ENCODE results near the gene SYT6. TPM values are rescaled to one million over a fixed set of nuclear protein-coding genes. Genes with fewer than 3 reads are reported as not detected.

Gene SYT6
- total RNA-seq, 4 donors from 2014 or later = 0.29 to 0.55 TPM; not detected in 2

DNA sequence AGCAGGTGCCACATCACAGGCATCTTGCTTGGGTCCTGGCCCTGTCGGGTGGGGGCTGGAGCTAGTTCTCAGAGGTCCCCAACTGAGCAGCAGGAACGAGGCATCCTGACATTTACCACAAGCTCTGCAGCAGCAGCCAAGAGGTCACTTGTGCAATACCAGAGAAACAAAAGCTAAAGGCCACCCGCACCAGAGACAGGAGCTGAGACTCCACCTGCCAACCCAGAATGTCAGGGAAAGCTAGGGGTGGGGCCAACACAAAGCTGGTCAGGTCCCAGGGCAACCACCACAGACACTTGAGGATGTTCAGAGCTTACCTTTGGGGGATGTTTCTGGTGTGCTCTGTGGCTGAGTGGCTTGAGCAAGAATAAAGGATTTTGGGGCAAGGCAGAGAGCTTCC, 13.6 kb upstream of the SYT6 start:
- Histone ChIP-seq H3K4me3 (no peak overlapping the region), H3K27me3 (no peaks in the 10 kb centered on the region), H3K36me3 (no peaks in the 10 kb centered on the region), H3K4me1 (no peaks in the 10 kb centered on the region), H3K27ac (no peak overlapping the region), H3K9me3 (no peaks in the 10 kb centered on the region)
- TF ChIP-seq, protein P1, sequence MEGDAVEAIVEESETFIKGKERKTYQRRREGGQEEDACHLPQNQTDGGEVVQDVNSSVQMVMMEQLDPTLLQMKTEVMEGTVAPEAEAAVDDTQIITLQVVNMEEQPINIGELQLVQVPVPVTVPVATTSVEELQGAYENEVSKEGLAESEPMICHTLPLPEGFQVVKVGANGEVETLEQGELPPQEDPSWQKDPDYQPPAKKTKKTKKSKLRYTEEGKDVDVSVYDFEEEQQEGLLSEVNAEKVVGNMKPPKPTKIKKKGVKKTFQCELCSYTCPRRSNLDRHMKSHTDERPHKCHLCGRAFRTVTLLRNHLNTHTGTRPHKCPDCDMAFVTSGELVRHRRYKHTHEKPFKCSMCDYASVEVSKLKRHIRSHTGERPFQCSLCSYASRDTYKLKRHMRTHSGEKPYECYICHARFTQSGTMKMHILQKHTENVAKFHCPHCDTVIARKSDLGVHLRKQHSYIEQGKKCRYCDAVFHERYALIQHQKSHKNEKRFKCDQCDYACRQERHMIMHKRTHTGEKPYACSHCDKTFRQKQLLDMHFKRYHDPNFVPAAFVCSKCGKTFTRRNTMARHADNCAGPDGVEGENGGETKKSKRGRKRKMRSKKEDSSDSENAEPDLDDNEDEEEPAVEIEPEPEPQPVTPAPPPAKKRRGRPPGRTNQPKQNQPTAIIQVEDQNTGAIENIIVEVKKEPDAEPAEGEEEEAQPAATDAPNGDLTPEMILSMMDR (IDR thresholded peaks at IDR 0.05) = no peak
- no peak for TF ChIP-seq POLR2A (IDR thresholded peaks at IDR 0.05)
- intact Hi-C loops (cut with DNase I; ENCODE audit: low total_unique reads) = no loop called here
- DNase-seq = no peak

DNA sequence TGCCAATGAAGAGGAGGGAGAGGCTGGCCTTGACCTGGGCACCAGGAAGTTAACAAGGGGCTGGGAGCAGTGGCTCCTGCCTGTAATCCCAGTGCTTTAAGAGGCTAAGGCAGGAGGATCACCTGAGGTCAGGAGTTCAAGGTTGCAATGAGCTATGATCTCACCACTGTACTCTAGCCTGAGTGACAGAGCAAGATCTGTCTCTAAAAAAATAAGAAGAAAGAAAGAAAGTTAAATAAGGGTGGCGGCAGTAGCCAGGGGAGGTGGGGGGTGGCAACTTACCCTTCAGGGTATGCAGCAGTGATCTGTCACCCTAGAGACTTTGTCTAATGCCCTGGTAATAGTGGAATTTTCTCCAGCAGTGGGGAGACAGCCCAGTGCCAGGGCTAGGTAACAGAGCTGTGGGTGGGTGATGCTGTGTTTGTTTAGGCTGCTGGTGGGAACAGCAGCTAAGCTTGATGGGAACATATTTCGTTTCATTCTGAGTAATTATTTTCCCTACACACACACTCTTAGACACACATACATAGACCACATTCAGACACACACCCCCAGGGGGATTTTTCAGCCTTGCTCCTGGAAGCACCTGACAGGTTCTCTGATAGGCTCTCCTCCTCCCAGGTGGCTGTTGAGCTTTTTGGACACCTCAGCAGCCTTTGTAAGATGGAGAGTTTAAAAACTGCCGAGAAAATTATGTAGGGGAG, 11.3 kb upstream of the SYT6 start:
- no peak for TF ChIP-seq POLR2A (IDR thresholded peaks at IDR 0.05)
- TF ChIP-seq, protein P1 (IDR thresholded peaks at IDR 0.05) = no peak
- Histone ChIP-seq H3K27ac (no peak overlapping the region), H3K9me3 (no peaks in the 10 kb centered on the region), H3K4me3 (no peak overlapping the region), H3K36me3 (no peaks in the 10 kb centered on the region), H3K4me1 (no peaks in the 10 kb centered on the region), H3K27me3 (no peaks in the 10 kb centered on the region)
- DNase-seq = no peak
- intact Hi-C loops (cut with DNase I; ENCODE audit: low total_unique reads) = no loop called here

DNA sequence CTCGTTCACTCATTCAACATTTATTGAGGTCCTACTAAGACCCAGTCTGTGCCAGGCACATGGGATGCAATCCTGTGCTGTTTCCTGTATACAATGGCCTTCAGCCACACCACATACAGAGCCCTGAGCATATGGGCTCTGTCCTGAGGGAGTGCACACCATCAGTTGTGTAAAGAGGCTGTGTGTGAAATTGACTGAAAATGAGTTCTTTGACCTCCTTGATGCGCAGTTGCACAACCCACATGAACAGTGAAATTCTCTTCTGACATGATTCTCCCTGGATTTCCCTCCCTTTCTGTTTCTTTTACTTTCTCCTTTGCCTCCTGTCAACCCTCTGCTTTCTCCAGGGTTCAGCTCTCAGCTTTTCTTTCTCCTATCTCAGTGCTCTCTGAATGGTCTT, 6.3 kb upstream of the SYT6 start:
- H3K4me1 ChIP-seq = no peaks in the 10 kb centered on the region
- DNase-seq = no peak
- no peaks in the 10 kb centered on the region for H3K9me3 ChIP-seq
- peaks cover 0 to 5% of the 10 kb centered on the region in 2 donors for H3K27me3 ChIP-seq
- intact Hi-C loops (cut with DNase I; ENCODE audit: low total_unique reads) = no loop called here
- TF ChIP-seq, protein P1 (IDR thresholded peaks at IDR 0.05) = no peak
- TF ChIP-seq POLR2A (IDR thresholded peaks at IDR 0.05) = no peak
- no peaks in the 10 kb centered on the region for H3K36me3 ChIP-seq
- no peak overlapping the region for H3K27ac ChIP-seq
- no peak overlapping the region for H3K4me3 ChIP-seq

DNA sequence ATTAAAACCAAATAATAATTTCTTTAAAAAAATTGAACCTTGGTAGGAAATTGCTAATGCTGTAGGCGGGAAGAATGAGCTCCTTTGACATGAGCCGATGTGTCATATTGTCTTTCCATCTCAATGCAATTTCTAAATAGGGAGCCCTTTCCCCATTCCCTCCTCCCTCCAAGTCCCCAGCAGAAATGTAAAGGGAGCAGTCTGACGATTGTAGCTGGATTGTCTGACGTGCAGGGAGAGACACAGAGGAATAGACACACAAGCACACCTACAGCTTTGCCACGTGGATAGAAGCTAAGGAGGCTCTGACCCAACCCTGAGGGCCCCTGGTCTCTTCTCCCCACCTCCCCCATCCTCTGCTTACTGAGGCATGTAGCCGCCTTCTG, 3.6 kb upstream of the SYT6 start:
- TF ChIP-seq POLR2A (IDR thresholded peaks at IDR 0.05) = no peak
- TF ChIP-seq, protein P1 (IDR thresholded peaks at IDR 0.05) = no peak
- Histone ChIP-seq H3K4me1 (peaks cover 0 to 15% of the 10 kb centered on the region in 2 donors), H3K36me3 (no peaks in the 10 kb centered on the region), H3K27me3 (peaks cover 22 to 25% of the 10 kb centered on the region in 2 donors), H3K27ac (no peak overlapping the region), H3K9me3 (no peaks in the 10 kb centered on the region), H3K4me3 (no peak overlapping the region)
- DNase-seq = no peak
- intact Hi-C loops (cut with DNase I; ENCODE audit: low total_unique reads) = no loop called here

DNA sequence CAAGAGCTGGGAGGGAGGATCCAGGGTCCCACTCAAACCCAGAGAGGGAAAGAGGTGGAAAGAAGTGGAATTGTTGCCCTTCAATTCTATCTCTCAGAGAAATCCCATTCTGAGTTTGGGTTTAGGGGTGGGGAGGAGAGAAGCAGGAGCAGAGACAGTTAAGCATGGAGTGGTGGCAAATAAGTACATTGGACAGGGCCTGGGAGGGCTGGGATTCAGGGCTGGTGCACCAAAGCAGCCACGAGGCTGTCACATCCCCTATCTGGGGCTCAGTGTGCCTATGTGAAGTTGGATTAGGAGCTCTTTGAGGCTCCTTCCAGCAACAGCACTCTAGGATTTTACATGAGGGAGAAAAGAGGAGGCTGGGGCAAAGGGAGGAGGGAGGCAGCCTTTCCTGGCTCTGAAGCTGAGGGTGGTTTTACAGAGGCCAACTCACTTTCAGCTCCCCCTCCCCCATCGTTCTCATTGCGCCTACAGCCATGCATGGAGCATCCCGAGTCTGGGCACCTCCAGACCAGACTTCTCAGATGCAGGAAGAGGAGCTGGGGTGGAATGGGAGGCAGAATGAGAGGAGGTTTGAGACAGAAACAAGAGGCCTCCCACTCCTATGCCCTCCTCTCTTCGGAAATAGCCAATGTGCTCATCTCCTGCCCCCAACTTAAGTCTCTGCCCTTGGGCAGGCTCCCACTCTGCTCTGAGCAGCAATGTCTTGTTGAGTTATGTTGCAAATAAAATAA, 3.0 kb upstream of the SYT6 start:
- H3K4me1 ChIP-seq = peaks cover 0 to 20% of the 10 kb centered on the region in 2 donors
- H3K27me3 ChIP-seq = peaks cover 27 to 31% of the 10 kb centered on the region in 2 donors
- H3K4me3 ChIP-seq = no peak overlapping the region
- H3K9me3 ChIP-seq = no peaks in the 10 kb centered on the region
- no peaks in the 10 kb centered on the region for H3K36me3 ChIP-seq
- no peak overlapping the region for H3K27ac ChIP-seq
- intact Hi-C loops (cut with DNase I; ENCODE audit: low total_unique reads) = no loop called here
- DNase-seq = no peak
- no peak for TF ChIP-seq POLR2A (IDR thresholded peaks at IDR 0.05)
- TF ChIP-seq, protein P1 (IDR thresholded peaks at IDR 0.05) = no peak

Data from uterus (tissue), 4 donors.